Calu3 (cell line): ENCODE data around the gene SMLR1. TPM values are rescaled to one million over a fixed set of nuclear protein-coding genes. Genes with fewer than 3 reads are reported as not detected.

Experiments
- BruUV-seq: library from RNA; stranded (reverse); fragments of 400-500 nt; replicated peaks from 2 replicates; lab custom pipeline; 2021; lab: Mats Ljungman, UMichigan
- CTCF ChIA-PET: fragments of 300-600 bp; sonication (Branson Sonifier 250); formaldehyde crosslinking; loops from one replicate; lab custom pipeline; 2022; ENCODE audit warnings: antibody characterized with exemption; lab: Charles Lee
- DNase-seq: peaks from one replicate; pipeline ENCODE4 v3.0.0; 2022
- H3K27ac Mint-ChIP-seq: one replicate; pipeline ENCODE4 v1.8.0; 2022; ENCODE audit warnings: mixed read lengths; ENCODE audit not compliant: unreplicated experiment
- H3K27me3 Mint-ChIP-seq: one replicate; pipeline ENCODE4 v1.8.0; 2022; ENCODE audit warnings: mixed read lengths; ENCODE audit not compliant: unreplicated experiment
- H3K36me3 Mint-ChIP-seq: one replicate; pipeline ENCODE4 v1.8.0; 2022; ENCODE audit warnings: mild to moderate bottlenecking, moderate library complexity, mixed read lengths; ENCODE audit not compliant: insufficient read depth, unreplicated experiment
- H3K4me1 Mint-ChIP-seq: one replicate; pipeline ENCODE4 v1.8.0; 2022; ENCODE audit warnings: mild to moderate bottlenecking, low read depth, mixed read lengths; ENCODE audit not compliant: unreplicated experiment
- H3K4me3 Mint-ChIP-seq: one replicate; pipeline ENCODE4 v1.8.0; 2022; ENCODE audit warnings: mild to moderate bottlenecking, low read depth, moderate library complexity, mixed read lengths; ENCODE audit not compliant: unreplicated experiment
- H3K9me3 Mint-ChIP-seq: one replicate; pipeline ENCODE4 v1.8.0; 2022; ENCODE audit warnings: low read depth, mixed read lengths; ENCODE audit not compliant: unreplicated experiment
- CTCF ChIP-seq: fragments of 200-600 bp; IDR thresholded peaks from one replicate; pipeline ENCODE4 v1.8.0; 2022; ENCODE audit warnings: antibody characterized with exemption; ENCODE audit not compliant: unreplicated experiment
- intact Hi-C: fragments of 100-400 bp; cut with micrococcal nuclease; formaldehyde crosslinking; loops from one replicate; pipeline ENCODE4 v1.10.0; 2022; ENCODE audit not compliant: unreplicated experiment
- total RNA-seq: library from RNA; stranded (reverse); gene quantifications from 2 replicates; pipeline ENCODE4 v1.2.3, GENCODE V29; 2022

The SMLR1 gene
- total RNA-seq, 1 experiment from 2014 or later: not detected

- no peaks in the 10 kb centered on the region for H3K27me3 Mint-ChIP-seq
- CTCF ChIA-PET: no interaction called here
- BruUV-seq: no TSS peak
- H3K9me3 Mint-ChIP-seq: no peaks in the 10 kb centered on the region
- intact Hi-C loops: no loop called here
- H3K4me1 Mint-ChIP-seq: peaks cover 10% of the 10 kb centered on the region
- DNase-seq: no peak
- no peak overlapping the region for H3K27ac Mint-ChIP-seq
- no peak for TF ChIP-seq CTCF
- H3K36me3 Mint-ChIP-seq: peaks cover 6% of the 10 kb centered on the region
- H3K4me3 Mint-ChIP-seq: no peak overlapping the region
These were observed 12.2 kb downstream of the SMLR1 start for GRCh38 chr6:130839379-130839778.

- Mint-ChIP-seq H3K36me3 (peaks cover 6% of the 10 kb centered on the region), H3K4me1 (peaks cover 7% of the 10 kb centered on the region), H3K9me3 (no peaks in the 10 kb centered on the region), H3K4me3 (no peak overlapping the region), H3K27me3 (no peaks in the 10 kb centered on the region), H3K27ac (no peak overlapping the region)
- TF ChIP-seq CTCF: no peak
- CTCF ChIA-PET: interaction anchor here (0.7 kb wide), 1 partner anchor 614 kb away, joined by 5 read pairs; no protein-coding TSS in a partner anchor
- no TSS peak for BruUV-seq
- no peak for DNase-seq
- intact Hi-C loops: no loop called here
These were observed 12.8 kb downstream of the SMLR1 start for GRCh38 chr6:130840050-130840449.

- no TSS peak for BruUV-seq
- H3K36me3 Mint-ChIP-seq: peaks cover 6% of the 10 kb centered on the region
- no peak for TF ChIP-seq CTCF
- H3K4me1 Mint-ChIP-seq: peaks cover 7% of the 10 kb centered on the region
- no peak overlapping the region for H3K27ac Mint-ChIP-seq
- no peaks in the 10 kb centered on the region for H3K27me3 Mint-ChIP-seq
- no peaks in the 10 kb centered on the region for H3K9me3 Mint-ChIP-seq
- no peak overlapping the region for H3K4me3 Mint-ChIP-seq
- intact Hi-C loops: no loop called here
- CTCF ChIA-PET: interaction anchor here (0.6 kb wide), 1 partner anchor 387 kb away, joined by 3 read pairs; no protein-coding TSS in a partner anchor
- DNase-seq: no peak
These were observed 14.0 kb downstream of the SMLR1 start for GRCh38 chr6:130841128-130841728.

GRCh38 chr6:130843575-130844320 is 16.5 kb downstream of the SMLR1 start:
- intact Hi-C loops: loop anchor here (1.0 kb wide), 1 partner anchor 521 kb away; no protein-coding TSS in a partner anchor
- CTCF ChIA-PET: no interaction called here
- H3K4me1 Mint-ChIP-seq: peaks cover 7% of the 10 kb centered on the region
- no peak for DNase-seq
- no peaks in the 10 kb centered on the region for H3K27me3 Mint-ChIP-seq
- H3K9me3 Mint-ChIP-seq: no peaks in the 10 kb centered on the region
- no TSS peak for BruUV-seq
- peak; percentile 34 for TF ChIP-seq CTCF
- no peak overlapping the region for H3K27ac Mint-ChIP-seq
- no peak overlapping the region for H3K4me3 Mint-ChIP-seq
- H3K36me3 Mint-ChIP-seq: peaks cover 6% of the 10 kb centered on the region
